Measurements from ENCODE around the gene OTOF. TPM values are rescaled to one million over a fixed set of nuclear protein-coding genes. Genes with fewer than 3 reads are reported as not detected.

Gene OTOF
- total and polyA plus RNA-seq, 2 donors (not counting 3 experiments of a cell fraction or from before 2014, with no cell fraction given) = 0.06 to 0.22 TPM

DNA sequence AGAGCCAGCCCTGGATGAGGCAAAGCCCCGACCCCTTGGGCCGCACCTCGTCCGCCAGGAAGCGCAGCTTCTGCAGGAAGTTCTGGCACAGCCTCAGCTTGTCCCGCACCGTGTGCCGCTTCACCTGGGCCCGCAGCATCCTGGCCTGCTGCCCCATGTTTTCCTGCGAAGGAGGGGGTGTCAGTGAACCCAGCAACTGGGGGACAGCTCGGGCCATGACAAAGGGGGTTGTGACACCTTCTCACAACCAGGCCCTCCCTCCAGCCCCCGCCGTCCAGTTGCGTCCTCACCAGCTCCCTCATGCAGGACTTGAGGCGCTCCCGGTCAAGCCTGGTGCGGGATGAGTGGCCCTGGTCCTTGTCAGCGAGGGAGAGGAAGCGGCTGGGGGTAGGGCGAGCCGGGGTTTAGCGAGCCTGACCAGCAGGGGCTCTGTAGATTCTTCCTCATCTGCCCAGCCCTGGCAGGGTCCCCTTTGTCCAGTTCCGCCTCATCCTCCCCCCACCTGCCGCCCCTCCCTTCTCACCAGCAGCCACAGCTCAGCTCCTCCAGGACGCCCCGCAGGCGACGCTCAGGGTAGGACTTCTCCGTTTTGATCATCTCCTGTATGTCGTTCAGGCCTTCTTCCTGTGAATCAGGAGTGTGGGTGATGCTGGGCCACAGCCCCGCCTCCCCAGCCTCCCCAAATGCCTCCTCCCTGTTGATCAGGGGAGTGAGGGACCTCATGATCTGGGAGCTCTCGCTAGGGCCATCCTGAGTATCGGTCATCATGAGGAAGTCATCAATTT, 606 bp downstream of the OTOF start:
- no peaks in the 10 kb centered on the region for H3K79me2 ChIP-seq (ENCODE audit: control insufficient read depth, insufficient read depth, low read length)
- no peak overlapping the region for H3K4me2 ChIP-seq (ENCODE audit: insufficient read depth, low read length)
- TF ChIP-seq MAX (IDR thresholded peaks at IDR 0.05; ENCODE audit: insufficient read depth, insufficient read length) (no peak), MYC (IDR thresholded peaks at IDR 0.05; ENCODE audit: low read depth, low read length) (no peak), CTCF (IDR thresholded peaks at IDR 0.05; ENCODE audit: extremely low read depth in 1 of 2, insufficient read depth in 1 of 2, low read depth in 1 of 2, low read length in 2 of 2) (no peak), EZH2 (IDR thresholded peaks at IDR 0.05; ENCODE audit: borderline replicate concordance, low read depth, low read length, severe bottlenecking) (no peak), POLR2AphosphoS5 (IDR thresholded peaks at IDR 0.05; ENCODE audit: insufficient read depth, low read depth, low read length) (no peak), POLR2A (IDR thresholded peaks at IDR 0.05; ENCODE audit: low read depth, low read length) (no peak), JUN (IDR thresholded peaks at IDR 0.05; ENCODE audit: borderline replicate concordance, insufficient read depth, insufficient read length, low read depth) (no peak)
- H3K9me3 ChIP-seq (replicated peaks; ENCODE audit: control insufficient read depth, insufficient read depth, low read length) = no peaks in the 10 kb centered on the region
- dilution Hi-C loops (cut with MboI; ENCODE audit: extremely low pct_ligation_motif_present, low sequenced_read_pairs) = no loop called here
- DNase-seq (ENCODE audit: low read depth, low spot score) (no peak), FAIRE-seq (no peak)
- H3K27ac ChIP-seq (ENCODE audit: insufficient read depth, low read depth, low read length) = no peak overlapping the region
- H3K36me3 ChIP-seq (ENCODE audit: control insufficient read depth in 2 of 2, extremely low read depth in 1 of 2, insufficient read depth in 2 of 2, low read length in 2 of 2) = no peaks in the 10 kb centered on the region
- H4K20me1 ChIP-seq (replicated peaks; ENCODE audit: control insufficient read depth, extremely low read depth, insufficient read depth, low read length) = no peaks in the 10 kb centered on the region
- intact Hi-C loops (cut with micrococcal nuclease) = no loop called here
- no peak overlapping the region for H2AFZ ChIP-seq (ENCODE audit: low read depth, low read length)
- H3K9me1 ChIP-seq (replicated peaks; ENCODE audit: control insufficient read depth, extremely low read depth, insufficient read depth, low read length) = no peaks in the 10 kb centered on the region
- no peaks in the 10 kb centered on the region for H3K4me1 ChIP-seq (ENCODE audit: control insufficient read depth, extremely low read depth, insufficient read depth, low read length)
- POLR2A ChIA-PET = no interaction called here
- no peak overlapping the region for H3K4me3 ChIP-seq (replicated peaks in 1 of 3; ENCODE audit: insufficient read depth in 1 of 3, low read depth in 1 of 3, low read length in 3 of 3)
- no peaks in the 10 kb centered on the region for H3K27me3 ChIP-seq (ENCODE audit: control insufficient read depth in 2 of 2, insufficient read depth in 2 of 2, low read length in 2 of 2)
- H3K9ac ChIP-seq (replicated peaks; ENCODE audit: extremely low read depth, insufficient read depth, low read length) = no peak overlapping the region
- BruUV-seq (replicated peaks) = no TSS peak
- CTCF ChIA-PET = interaction anchor here (1.2 kb wide), 1 partner anchor 10 kb away, joined by 3 read pairs; no protein-coding TSS in a partner anchor

All from endothelial cell of umbilical vein (primary cell).